GM06990 (cell line): ENCODE results near the gene ZNF730.
A peak's percentile ranks its signal among the peaks of the same experiment; 100 is the strongest.
"Not testable (repeated sequence)": the region's sequence is repeated elsewhere in the genome, so short reads cannot be mapped to it uniquely, and the experiment has no call there.

ENCODE experiments used
- DNase-seq: peaks from one replicate; pipeline ENCODE4 v3.0.0-alpha.2; 2011; ENCODE audit not compliant: insufficient read length; ENCODE audit errors: extremely low read depth
- H3K27me3 ChIP-seq: replicated peaks from 2 replicates; pipeline ENCODE4 v1.6.0; 2011; ENCODE audit warnings: low read length; ENCODE audit not compliant: control insufficient read depth, insufficient read depth
- H3K36me3 ChIP-seq: 2 replicates; pipeline ENCODE4 v1.5.1; 2011; ENCODE audit warnings: low read length; ENCODE audit not compliant: control insufficient read depth, insufficient read depth
- H3K4me3 ChIP-seq: replicated peaks from 2 replicates; pipeline ENCODE4 v1.5.1; 2011; ENCODE audit warnings: low read depth, mild to moderate bottlenecking, control low read depth, low read length
- TF ChIP-seq, protein P1 (sequence below): IDR thresholded peaks from 2 replicates; pipeline ENCODE4 v1.5.1; 2011; ENCODE audit warnings: low read length, control low read depth, mild to moderate bottlenecking, inconsistent platforms; ENCODE audit not compliant: insufficient read depth, poor library complexity, severe bottlenecking

The ZNF730 gene

DNA sequence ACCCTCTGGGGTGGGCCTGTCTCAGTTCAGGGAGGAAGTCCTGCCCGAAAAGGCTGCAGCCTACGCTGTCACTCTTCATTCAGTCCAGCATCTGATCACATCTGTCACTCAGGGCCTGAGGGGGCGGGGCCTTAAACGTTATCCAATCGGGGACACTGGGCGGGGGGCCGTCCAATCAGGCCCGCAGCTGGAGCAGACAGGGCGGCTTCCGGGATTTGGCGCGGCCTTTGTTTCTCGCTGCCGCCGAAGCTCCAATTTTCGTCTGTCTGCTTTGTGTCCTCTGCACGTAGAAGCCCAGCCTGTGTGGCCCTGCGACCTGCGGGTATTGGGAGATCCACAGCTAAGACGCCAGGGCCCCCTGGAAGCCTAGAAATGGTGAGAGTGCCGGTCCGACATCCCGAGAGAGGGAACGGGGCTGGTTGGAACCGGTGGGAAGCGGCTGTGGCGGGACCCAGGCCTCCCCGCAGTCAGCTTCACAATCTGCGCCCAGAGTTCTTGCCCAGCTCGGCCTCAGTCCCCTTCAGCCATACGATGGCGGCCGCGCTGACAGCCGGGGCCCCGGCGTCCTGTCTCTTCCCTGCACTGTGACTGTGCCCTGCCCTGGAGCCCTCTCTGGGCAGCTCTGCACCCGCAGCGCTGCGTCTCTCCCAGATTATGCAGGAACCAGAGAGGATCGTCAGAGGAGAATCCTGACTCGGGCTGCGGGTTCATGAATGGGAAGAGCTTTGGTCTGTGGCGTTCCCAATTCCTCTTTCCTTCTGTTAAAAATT, at the start of gene ZNF730:
ZNF730 (plus strand) TSS at position 224 of the 770 bp plus-strand sequence; CDS start at position 373, 149 bp downstream.
- H3K36me3 ChIP-seq: no peaks in the 10 kb centered on the region
- peak within 1 kb of the TSS; percentile 80 for H3K4me3 ChIP-seq
- H3K27me3 ChIP-seq: no peaks in the 10 kb centered on the region
- DNase-seq: peak; percentile 86
- TF ChIP-seq, protein P1, sequence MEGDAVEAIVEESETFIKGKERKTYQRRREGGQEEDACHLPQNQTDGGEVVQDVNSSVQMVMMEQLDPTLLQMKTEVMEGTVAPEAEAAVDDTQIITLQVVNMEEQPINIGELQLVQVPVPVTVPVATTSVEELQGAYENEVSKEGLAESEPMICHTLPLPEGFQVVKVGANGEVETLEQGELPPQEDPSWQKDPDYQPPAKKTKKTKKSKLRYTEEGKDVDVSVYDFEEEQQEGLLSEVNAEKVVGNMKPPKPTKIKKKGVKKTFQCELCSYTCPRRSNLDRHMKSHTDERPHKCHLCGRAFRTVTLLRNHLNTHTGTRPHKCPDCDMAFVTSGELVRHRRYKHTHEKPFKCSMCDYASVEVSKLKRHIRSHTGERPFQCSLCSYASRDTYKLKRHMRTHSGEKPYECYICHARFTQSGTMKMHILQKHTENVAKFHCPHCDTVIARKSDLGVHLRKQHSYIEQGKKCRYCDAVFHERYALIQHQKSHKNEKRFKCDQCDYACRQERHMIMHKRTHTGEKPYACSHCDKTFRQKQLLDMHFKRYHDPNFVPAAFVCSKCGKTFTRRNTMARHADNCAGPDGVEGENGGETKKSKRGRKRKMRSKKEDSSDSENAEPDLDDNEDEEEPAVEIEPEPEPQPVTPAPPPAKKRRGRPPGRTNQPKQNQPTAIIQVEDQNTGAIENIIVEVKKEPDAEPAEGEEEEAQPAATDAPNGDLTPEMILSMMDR: peak; percentile 2

DNA sequence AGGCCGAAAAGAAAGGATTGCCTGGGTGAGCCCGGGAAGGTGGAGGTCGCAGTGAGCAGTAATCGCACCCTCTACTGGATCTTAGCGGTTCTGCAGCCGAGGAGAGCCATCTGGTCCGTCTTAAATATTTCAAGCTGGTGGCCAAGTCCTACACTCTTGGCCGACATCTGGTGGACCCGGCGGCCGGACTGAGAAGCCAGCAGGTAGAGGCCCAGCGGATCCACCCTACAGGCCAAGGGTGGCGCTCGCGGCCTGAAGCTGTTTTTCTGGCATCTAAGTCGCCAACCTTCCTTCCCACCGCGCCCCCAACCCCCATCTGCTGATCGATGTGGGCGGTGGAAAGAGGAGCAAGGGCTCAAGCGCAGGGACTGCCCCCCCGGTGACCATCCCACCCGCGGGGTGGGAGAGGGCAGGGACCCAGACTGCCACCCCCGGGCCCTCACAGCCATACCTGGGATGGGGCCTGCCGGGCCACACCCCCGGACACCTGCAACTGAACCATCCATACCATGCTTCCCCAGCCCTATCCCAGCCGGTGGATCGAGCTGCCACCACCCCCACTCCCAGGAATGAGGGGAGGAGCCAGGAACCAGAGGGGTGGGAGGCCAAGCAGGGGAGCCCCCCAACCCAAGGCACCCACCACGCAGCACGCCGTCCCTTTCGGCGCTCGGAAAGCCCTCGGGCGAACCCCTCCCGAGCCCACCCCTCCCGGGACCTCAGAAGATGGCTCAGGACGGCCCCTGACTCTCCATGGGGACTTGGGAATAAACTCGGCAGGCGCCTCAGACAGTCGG, 46.3 kb upstream of the ZNF730 start:
- no peaks in the 10 kb centered on the region for H3K36me3 ChIP-seq
- peak overlapping the region; percentile 48 for H3K4me3 ChIP-seq
- DNase-seq: no peak
- TF ChIP-seq, protein P1: peak; percentile 20
- no peaks in the 10 kb centered on the region for H3K27me3 ChIP-seq

DNA sequence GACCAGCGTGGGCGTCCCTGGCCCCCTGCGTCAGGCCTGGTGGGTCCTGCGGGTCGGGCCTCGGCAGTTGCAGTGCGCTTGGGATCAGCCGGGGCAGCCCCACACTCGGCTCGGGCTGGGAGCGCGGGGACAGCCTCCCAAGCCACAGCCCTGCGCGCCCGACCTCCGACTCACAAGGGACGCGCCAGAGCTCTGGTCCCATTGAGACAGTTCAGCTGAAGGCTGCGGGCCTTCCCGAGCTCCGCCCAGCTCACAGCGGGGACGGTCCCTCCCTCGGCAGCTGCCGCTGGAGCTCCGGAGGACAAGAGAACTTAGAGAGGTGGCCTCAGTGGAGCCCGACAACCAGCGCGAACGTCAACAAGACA, 45.7 kb upstream of the ZNF730 start:
- TF ChIP-seq, protein P1: no peak
- H3K36me3 ChIP-seq: no peaks in the 10 kb centered on the region
- H3K27me3 ChIP-seq: no peaks in the 10 kb centered on the region
- DNase-seq: peak; percentile 44
- H3K4me3 ChIP-seq: peak overlapping the region; percentile 48

DNA sequence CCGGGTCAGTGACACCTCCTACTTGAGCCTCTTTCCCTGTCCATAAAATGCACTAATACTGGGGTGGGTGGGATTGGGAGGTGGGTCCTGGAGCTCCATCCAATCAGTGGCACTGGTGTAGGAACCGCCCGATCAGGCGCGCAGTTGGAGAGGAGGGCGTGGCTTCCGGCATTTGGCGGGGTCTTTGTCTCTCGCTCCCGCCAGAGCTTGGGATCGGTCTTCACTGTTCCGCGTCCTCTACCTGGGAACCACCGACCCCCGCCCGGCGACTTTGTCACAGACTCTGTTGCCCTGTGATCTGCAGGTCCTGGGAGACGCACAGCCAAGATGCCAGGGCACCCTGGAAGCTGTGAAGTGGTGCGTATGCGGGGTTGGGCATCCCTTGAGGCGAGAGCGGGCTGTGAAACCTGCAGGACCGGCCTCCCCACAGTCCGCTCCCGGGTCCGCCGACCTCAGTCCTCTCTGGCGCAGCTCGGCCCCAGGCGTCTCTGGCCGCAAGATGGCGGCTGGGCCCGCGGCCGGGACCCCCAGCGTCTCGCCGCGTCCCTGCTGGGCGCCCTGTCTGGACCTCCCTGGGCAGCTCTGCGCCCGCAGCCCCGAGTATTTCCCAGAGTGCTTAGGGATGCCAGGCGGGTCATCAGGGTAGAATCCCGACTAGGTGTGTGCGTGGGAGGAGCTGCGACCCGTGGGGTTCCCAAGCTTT, 41.6 kb upstream of the ZNF730 start:
- Histone ChIP-seq H3K27me3 (no peaks in the 10 kb centered on the region), H3K36me3 (no peaks in the 10 kb centered on the region), H3K4me3 (peak overlapping the region; percentile 80)
- peak; percentile 86 for DNase-seq
- TF ChIP-seq, protein P1: no peak

DNA sequence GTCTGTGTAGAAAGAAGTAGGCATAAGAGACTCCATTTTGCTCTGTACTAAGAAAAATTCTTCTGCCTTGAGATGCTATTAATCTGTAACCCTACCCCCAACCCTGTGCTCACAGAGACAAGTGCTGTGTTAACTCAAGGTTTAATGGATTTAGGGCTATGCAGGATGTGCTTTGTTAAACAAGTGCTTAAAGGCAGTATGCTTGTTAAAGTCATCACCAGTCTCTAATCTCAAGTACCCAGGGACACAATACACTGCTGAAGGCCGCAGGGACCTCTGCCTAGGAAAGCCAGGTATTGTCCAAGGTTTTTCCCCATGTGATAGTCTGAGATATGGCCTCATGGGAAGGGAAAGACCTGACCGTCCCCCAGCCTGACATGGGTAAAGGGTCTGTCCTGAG, 39.0 kb upstream of the ZNF730 start:
- H3K36me3 ChIP-seq, DNase-seq, H3K4me3 ChIP-seq, H3K27me3 ChIP-seq: not testable (repeated sequence)

DNA sequence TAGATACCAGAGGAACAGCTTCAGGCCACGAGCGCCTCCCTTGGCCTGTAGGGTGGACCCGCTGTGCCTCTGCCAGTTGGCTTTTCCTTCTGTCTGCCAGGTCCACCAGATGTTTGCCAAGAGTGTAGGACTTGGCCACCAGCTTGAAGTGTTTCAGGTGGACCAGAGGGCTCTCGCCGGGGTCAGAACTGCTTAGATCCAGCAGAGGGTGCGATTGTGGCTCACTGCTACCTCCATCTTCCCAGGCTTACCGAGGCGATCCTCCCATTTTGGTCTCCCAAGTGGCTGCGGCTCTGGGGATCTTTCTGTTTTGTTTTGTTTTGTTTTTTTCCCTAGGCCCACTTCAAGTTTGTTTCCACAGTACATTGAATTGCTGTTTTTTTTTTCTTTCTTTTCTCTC, 23.0 kb upstream of the ZNF730 start:
- TF ChIP-seq, protein P1: no peak
- peaks cover 1% of the 10 kb centered on the region for H3K36me3 ChIP-seq
- H3K27me3 ChIP-seq: no peaks in the 10 kb centered on the region
- H3K4me3 ChIP-seq: no peak overlapping the region
- no peak for DNase-seq
